ENCODE measurements around the gene BRPF1. TPM values are rescaled to one million over a fixed set of nuclear protein-coding genes. Genes with fewer than 3 reads are reported as not detected.

The BRPF1 gene
- total and polyA plus RNA-seq, 10 of the 15 experiments (the other 5 are each of a cell fraction or from before 2014, with no cell fraction given): 1.2 to 25.3 (median 13.6) TPM

DNA sequence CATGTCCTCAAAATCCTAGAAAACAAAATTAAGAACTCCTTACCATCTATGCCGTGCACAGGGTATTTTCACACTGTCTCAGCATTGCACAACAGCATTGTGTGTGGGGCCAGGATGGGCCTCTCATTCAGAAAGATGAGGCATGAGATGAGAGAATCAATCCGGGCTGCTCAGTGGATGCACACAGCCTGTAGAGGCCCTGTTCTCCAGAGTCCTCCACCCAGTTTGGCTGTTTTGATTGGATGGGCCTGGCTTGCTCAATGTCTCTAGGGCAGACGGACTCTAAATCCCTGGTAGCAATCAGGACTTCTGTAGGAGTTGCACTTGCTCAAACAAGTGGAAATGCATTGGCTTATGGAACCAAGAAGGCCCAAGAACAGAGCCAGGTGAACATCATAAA is 48.1 kb upstream of the BRPF1 start:
- Histone ChIP-seq H2AFZ (ENCODE audit: control insufficient read depth, low read depth, low read length) (no peak overlapping the region), H3K9me3 (replicated peaks; ENCODE audit: control insufficient read depth, insufficient read depth, low read length) (no peaks in the 10 kb centered on the region), H3K27ac (ENCODE audit: control insufficient read depth, insufficient read depth) (no peak overlapping the region), H3K9ac (ENCODE audit: control insufficient read depth, insufficient read depth, low read length) (no peak overlapping the region), H3K4me1 (ENCODE audit: control insufficient read depth, insufficient read depth, low read length) (no peaks in the 10 kb centered on the region), H3K4me2 (ENCODE audit: control insufficient read depth, insufficient read depth) (no peak overlapping the region), H3K27me3 (replicated peaks in 1 of 2; ENCODE audit: control insufficient read depth in 2 of 2, insufficient read depth in 2 of 2, low read length in 1 of 2) (no peaks in the 10 kb centered on the region), H3K4me3 (no peak overlapping the region), H3K36me3 (ENCODE audit: control insufficient read depth in 2 of 2, insufficient read depth in 2 of 2, low read length in 1 of 2) (peaks cover 43 to 46% of the 10 kb centered on the region in 2 experiments), H3K79me2 (ENCODE audit: control insufficient read depth, insufficient read depth, low read length) (no peaks in the 10 kb centered on the region), H4K20me1 (ENCODE audit: control insufficient read depth, insufficient read depth) (no peaks in the 10 kb centered on the region)
- CTCF ChIA-PET: no interaction called here
- no peak for FAIRE-seq
- POLR2A ChIA-PET: no interaction called here
- 92% methylated on average over 3 of the region's 3 CpGs for WGBS (ENCODE audit: insufficient coverage, insufficient replicate concordance, low lambda C conversion rate, missing lambda C conversion rate)
- no peak for ATAC-seq
- no peak for TF ChIP-seq RBBP5 (conservative IDR thresholded peaks at IDR 0.05)
- TF ChIP-seq CREM (IDR thresholded peaks at IDR 0.05; ENCODE audit: low read depth): no peak
- no peak for TF ChIP-seq CHD2 (IDR thresholded peaks at IDR 0.05; ENCODE audit: borderline replicate concordance, low read depth, low read length)
- TF ChIP-seq, protein P1, sequence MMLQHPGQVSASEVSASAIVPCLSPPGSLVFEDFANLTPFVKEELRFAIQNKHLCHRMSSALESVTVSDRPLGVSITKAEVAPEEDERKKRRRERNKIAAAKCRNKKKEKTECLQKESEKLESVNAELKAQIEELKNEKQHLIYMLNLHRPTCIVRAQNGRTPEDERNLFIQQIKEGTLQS (IDR thresholded peaks at IDR 0.05; ENCODE audit: borderline replicate concordance, extremely low read depth, low read depth, low read length): no peak
- TF ChIP-seq DPF2 (IDR thresholded peaks at IDR 0.05): no peak
- TF ChIP-seq ESRRA (IDR thresholded peaks at IDR 0.05; ENCODE audit: low read length): no peak
- no peak for TF ChIP-seq LARP7 (IDR thresholded peaks at IDR 0.05)
- no peak for TF ChIP-seq CBFB (IDR thresholded peaks at IDR 0.05; ENCODE audit: low read depth)
- no peak for TF ChIP-seq EZH2 (IDR thresholded peaks at IDR 0.05; ENCODE audit: borderline replicate concordance, control insufficient read depth, low read depth, low read length)
- no peak for DNase-seq (ENCODE audit: low read depth, low spot score)
- BruUV-seq (replicated peaks): no TSS peak
- RAD21 ChIA-PET (ENCODE audit: unreplicated experiment): no interaction called here
- SMC1A ChIA-PET (ENCODE audit: uncharacterized antibody, unreplicated experiment): no interaction called here
- intact Hi-C loops (cut with micrococcal nuclease; ENCODE audit: unreplicated experiment): no loop called here
- in situ Hi-C loops (cut with MboI): no loop called here

Measured in GM12878 (cell line).